Stimulated activated naive B cell treated with anti-CD40 and anti-IgM and Interleukin-4, amounts not matched to agents 10 μg/mL and 1 μg/mL and 100 μg/mL, for 72 hours (primary cell): Measurements from ENCODE around the gene FNDC3B.
"Not testable (repeated sequence)": the region's sequence is repeated elsewhere in the genome, so short reads cannot be mapped to it uniquely, and the experiment has no call there.

Experiments
- ATAC-seq, 2 donors: fragments of 150-1000 bp; cut with Tn5 transposase; replicated peaks; 2 replicates each; pipeline ENCODE4 v1.10.0; 2021; ENCODE audit warnings: moderate library complexity in 1 of 2
- DNase-seq: peaks from one replicate; pipeline ENCODE4 v3.0.0; 2021
- H3K27ac Mint-ChIP-seq: one replicate; pipeline ENCODE4 v1.8.0; 2022; ENCODE audit warnings: mild to moderate bottlenecking, mixed read lengths
- H3K27me3 Mint-ChIP-seq, 2 donors: one replicate each; pipeline ENCODE4 v1.8.0; 2022; ENCODE audit warnings: mixed read lengths in 2 of 2
- H3K36me3 Mint-ChIP-seq, 2 donors: one replicate each; pipeline ENCODE4 v1.8.0; 2022; ENCODE audit warnings: mixed read lengths in 2 of 2, mild to moderate bottlenecking in 1 of 2
- H3K4me1 Mint-ChIP-seq, 2 donors: one replicate each; pipeline ENCODE4 v1.8.0; 2022; ENCODE audit warnings: mixed read lengths in 2 of 2, mild to moderate bottlenecking in 1 of 2
- H3K4me3 Mint-ChIP-seq, 2 donors: one replicate each; pipeline ENCODE4 v1.8.0; 2022; ENCODE audit warnings: mild to moderate bottlenecking in 2 of 2, mixed read lengths in 2 of 2, moderate library complexity in 1 of 2
- H3K9me3 Mint-ChIP-seq, 2 donors: one replicate each; pipeline ENCODE4 v1.8.0; 2022; ENCODE audit warnings: mixed read lengths in 2 of 2, mild to moderate bottlenecking in 1 of 2

FNDC3B gene

DNA sequence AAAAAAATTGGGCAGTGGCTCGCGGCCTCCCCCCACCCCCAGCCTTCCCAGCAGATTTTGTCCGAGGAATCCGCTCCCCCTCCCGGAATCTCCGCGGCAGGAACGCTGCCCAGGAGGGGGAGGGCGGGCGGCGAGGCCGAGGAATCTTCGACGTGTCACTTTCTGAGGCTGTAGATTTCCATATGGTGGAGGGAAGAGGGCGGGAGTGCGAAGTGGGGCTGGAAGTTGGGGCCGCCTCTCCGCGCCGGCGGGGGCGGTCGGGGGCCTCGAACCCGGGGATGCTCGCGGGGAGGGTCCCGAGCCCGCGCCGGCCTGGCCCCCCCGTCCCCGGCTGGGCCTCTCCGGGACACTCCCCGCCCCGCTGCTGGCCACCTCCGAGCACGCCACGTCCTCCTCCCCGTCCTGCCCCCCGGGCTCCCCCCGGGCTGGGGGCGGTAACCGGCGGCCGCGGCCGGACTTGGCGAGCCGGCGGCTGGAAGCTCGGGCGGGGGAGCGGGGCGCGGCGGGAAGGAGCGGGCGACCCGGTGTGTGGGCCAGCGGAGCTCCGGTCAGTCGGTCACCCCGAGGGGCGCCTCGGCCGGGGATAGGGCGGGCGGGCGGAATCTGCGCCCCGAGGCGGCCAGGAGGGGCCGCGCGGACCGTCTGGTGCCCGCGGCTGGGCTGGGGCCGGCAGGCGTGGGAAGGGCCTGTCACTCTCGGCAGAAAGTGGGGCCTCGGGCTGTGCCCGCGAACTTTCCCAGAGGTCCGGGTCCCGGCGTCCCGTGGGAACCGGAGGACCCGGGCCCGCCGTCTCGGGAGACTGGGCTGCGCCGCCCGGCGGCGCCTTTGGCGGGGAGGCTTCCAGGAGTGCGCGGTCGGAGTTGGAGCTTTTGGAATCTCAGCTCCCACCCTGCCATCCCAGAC, 951 bp downstream of the FNDC3B start:
- Mint-ChIP-seq H3K9me3 (no peaks in the 10 kb centered on the region), H3K4me3 (peak overlapping the region; percentile 86 to 94), H3K36me3 (peaks cover 0 to 4% of the 10 kb centered on the region in 2 donors), H3K4me1 (peaks cover 1 to 8% of the 10 kb centered on the region in 2 donors), H3K27ac (peak overlapping the region; percentile 98), H3K27me3 (peaks cover 10 to 25% of the 10 kb centered on the region in 2 donors)
- ATAC-seq, result peak; percentile 30 to 33
- peak; percentile 14 for DNase-seq

DNA sequence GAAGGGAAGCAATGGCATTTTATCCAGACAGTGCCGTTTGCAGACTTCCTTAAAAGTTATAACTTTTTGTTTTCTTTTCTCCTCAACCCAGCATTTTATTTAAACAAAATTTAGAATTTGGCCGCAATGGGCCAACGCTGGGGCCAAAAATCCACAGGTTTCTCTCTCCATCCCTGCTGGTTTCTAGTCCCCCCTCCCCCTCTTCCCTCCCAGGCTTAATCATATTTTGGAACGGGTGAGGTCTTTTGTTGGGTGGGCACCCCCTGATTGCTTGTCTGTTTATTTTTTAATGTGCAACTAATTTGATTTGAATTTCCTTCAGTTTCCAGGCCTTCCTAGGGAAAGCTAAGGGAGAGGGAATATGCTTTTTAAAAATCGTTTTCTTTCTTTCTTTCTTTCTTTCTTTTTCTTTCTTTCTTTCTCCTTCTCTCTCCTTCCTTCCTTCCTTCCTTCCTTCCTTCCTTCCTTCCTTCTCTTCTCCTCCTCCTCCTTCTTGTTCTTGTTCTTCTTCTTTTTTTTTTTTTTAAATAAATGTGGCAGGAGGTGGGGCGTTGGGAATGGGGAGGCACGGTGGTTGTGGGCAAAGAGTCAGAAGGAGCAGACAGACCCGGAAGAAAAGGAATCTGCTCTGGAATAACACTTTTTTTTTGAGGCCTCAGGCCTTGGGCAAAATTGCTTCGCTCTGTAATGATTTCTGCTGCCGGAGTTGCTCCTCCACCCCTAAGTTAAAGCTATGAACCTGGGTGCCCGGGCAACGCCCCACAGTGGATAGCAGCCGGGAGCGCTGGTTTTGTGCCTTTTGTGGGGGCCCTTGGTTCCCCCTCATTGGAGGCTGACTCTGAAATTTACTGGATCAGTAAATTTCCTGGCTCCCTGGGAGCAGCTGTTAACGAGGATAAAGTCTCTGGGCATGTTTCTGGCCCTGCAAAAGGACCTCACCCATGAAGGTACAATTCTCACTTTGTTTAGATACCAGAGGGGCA, 1.9 kb downstream of the FNDC3B start:
- peaks cover 0 to 4% of the 10 kb centered on the region in 2 donors for H3K36me3 Mint-ChIP-seq
- no peak for DNase-seq
- no peak for ATAC-seq
- peak overlapping the region; percentile 59 for H3K27ac Mint-ChIP-seq
- H3K4me1 Mint-ChIP-seq, result peaks cover 1 to 8% of the 10 kb centered on the region in 2 donors
- no peaks in the 10 kb centered on the region for H3K9me3 Mint-ChIP-seq
- peaks cover 10 to 19% of the 10 kb centered on the region in 2 donors for H3K27me3 Mint-ChIP-seq
- H3K4me3 Mint-ChIP-seq, result peak overlapping the region; percentile 76

DNA sequence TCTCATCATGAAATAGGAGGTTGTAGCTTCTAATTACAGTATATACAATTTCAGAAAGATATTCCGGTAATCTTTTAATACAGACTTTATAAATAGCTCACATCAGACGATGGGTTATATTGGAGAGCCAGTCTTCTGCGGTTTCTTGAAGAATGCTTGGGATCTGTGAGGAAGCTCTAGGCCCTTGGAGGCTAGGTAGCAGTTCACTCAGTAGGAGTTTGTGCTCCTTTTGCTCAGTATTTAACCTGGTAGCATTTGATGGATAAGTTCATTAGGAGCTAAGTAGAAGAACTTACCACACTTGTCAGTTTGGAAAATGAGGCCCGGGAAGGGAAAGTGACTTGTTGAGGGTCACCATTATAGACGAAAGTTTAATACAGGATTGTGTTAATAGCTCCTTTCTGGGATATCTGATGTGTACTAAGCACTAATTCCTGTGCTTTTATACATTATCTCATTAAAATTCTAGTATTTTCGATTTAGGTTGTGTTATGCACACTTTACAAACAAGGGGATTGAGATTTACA, 2.8 kb downstream of the FNDC3B start:
- no peak overlapping the region for H3K4me3 Mint-ChIP-seq

DNA sequence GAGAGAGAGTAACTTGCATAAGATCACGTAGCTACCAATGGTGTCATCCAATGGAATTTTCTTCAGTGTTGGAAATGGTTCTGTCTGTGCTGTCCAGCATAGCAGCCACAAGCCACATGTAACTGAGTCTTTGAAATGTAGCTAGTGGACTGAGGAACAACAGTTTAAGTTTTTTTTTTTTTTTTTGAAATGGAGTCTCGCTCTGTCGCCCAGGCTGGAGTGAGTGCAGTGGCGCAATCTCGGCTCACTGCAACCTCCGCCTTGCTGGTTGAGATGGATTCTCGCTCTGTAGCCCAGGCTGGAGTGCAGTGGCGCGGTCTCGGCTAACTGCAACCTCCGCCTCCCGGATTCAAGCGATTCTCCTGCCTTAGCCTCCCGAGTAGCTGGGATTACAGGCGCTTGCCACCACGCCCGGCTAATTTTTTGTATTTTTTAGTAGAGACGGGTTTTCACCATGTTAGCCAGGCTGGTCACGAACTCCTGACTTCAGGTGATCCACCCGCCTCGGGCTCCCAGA, 3.3 kb downstream of the FNDC3B start:
- H3K4me3 Mint-ChIP-seq, H3K27ac Mint-ChIP-seq, ATAC-seq, H3K9me3 Mint-ChIP-seq, H3K36me3 Mint-ChIP-seq, H3K4me1 Mint-ChIP-seq, DNase-seq: not testable (repeated sequence)
- peaks cover 4 to 12% of the 10 kb centered on the region in 2 donors for H3K27me3 Mint-ChIP-seq

More for the DNA sequence above, 2.8 kb downstream of the FNDC3B start:
- Mint-ChIP-seq H3K27ac (no peak overlapping the region), H3K9me3 (no peaks in the 10 kb centered on the region), H3K36me3 (peaks cover 0 to 4% of the 10 kb centered on the region in 2 donors), H3K27me3 (peaks cover 9 to 17% of the 10 kb centered on the region in 2 donors), H3K4me1 (peaks cover 1 to 8% of the 10 kb centered on the region in 2 donors)
- no peak for DNase-seq
- ATAC-seq, result no peak

DNA sequence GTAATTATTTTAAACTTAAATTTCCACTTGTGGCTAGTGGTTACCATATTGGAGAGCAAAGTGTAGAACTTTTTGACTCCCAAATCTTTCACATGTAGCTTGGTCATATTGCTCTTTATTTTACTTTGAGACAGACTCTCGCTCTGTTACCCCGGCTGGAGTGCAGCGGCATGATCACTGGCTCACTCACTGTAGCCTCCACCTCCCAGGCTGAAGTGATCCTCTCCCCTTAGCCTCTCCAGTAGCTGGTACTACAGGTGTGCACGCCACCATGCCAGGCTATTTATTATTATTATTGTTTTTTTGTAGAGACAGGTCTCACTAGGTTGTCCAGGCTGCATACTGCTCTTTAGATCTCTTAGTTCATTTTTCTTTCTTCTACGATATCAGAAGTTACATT, 3.9 kb downstream of the FNDC3B start:
- peaks cover 0 to 7% of the 10 kb centered on the region in 2 donors for H3K27me3 Mint-ChIP-seq

DNA sequence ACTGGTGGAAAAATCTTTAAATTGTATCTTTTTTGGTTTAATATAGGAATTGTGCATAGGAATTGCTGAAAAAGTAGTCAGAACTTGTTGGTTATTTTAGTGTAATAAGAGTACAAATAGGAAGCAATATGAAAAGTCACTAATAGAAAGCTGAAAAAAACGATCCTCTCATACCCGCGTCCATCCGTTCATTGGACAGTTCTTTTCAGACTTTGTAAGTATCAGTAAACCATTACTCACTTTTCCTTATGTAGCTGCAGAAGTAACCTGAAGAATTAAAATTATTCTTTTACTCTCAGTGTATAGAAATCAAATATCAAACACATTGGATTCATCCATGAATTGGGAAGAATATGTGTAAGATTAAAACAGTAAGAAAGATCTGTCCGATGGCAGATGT, 4.4 kb downstream of the FNDC3B start:
- H3K4me3 Mint-ChIP-seq, result no peak overlapping the region
- ATAC-seq (no peak), DNase-seq (no peak)
- peaks cover 1 to 8% of the 10 kb centered on the region in 2 donors for H3K4me1 Mint-ChIP-seq
- no peak overlapping the region for H3K27ac Mint-ChIP-seq
- peaks cover 0 to 2% of the 10 kb centered on the region in 2 donors for H3K9me3 Mint-ChIP-seq
- H3K27me3 Mint-ChIP-seq, result peaks cover 0 to 6% of the 10 kb centered on the region in 2 donors
- H3K36me3 Mint-ChIP-seq, result peaks cover 0 to 6% of the 10 kb centered on the region in 2 donors

More for the DNA sequence above, 3.9 kb downstream of the FNDC3B start:
- Mint-ChIP-seq H3K36me3 (peaks cover 0 to 4% of the 10 kb centered on the region in 2 donors), H3K4me3 (no peak overlapping the region), H3K4me1 (peaks cover 1 to 8% of the 10 kb centered on the region in 2 donors), H3K9me3 (no peaks in the 10 kb centered on the region), H3K27ac (no peak overlapping the region)
- ATAC-seq (no peak), DNase-seq (no peak)

DNA sequence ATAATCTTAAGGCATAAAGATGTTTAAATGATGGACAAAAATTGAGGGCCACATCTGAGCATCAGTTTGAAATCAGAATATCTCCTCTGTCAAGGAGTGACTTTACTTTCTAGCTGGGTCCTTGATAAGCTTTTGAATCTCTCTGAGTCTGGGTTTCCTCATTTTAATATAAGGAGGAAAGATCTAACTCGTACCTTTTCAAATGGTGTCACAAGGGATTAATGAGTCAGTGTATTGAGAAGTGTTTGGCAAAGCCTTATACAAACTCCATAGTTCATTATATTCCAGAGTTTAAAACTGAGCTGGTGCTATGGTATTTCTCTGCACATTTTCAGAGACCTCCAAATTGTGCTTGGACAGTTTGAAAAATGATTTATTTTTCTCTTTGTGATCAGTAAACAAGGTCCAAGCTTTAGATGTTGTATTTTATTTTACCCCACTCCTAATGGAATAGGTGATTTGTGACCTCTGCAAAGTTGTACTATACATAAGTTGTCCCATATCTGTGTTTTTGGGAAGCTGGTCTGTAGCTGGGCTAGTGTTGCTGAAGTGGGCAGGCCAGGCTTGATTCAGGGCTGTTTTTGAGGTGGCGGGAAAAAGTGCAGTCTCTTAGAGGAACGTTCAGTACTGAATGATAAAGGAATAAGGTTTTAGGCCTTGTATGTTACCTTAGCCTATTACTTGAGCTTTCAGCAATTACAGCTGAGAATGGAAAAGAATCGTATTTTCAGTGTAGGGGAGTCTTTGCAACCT, 5.6 kb downstream of the FNDC3B start:
- Mint-ChIP-seq H3K4me1 (peaks cover 1 to 8% of the 10 kb centered on the region in 2 donors), H3K9me3 (peaks cover 0 to 3% of the 10 kb centered on the region in 2 donors), H3K4me3 (no peak overlapping the region), H3K36me3 (peaks cover 2 to 6% of the 10 kb centered on the region in 2 donors), H3K27ac (no peak overlapping the region), H3K27me3 (peaks cover 0 to 6% of the 10 kb centered on the region in 2 donors)
- DNase-seq (no peak), ATAC-seq (no peak)

DNA sequence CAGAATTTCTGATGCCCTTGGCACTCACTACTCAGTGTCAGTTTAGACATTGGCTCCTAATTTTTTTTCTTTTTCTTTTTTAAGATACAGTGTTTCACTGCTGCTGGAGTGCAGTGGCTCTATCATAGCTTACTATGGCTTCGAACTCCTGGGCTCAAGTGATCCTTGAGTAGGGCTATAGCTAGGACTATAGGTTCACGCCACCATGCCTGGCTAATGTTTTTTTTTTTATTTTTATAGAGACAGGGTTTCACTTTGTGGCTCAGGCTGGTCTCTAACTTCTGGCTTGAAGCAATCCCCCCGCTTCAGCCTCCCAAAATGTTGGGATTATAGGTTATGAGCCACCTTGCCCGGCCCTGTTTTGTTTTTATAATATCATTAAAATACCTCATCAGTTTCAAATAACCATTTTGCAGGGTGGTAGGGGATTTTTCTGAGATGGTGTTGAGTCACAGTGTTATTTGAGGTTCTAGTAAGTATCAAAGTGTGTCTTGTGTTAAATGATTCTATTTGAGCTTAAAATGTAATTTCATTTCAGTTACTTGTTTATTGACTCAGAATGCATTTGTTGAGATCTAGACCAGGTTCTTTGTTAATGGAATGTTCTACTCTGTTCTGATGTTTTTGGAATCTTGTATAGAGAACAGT, 7.0 kb downstream of the FNDC3B start:
- peaks cover 1 to 4% of the 10 kb centered on the region in 2 donors for H3K4me1 Mint-ChIP-seq
- H3K27me3 Mint-ChIP-seq, result peaks cover 0 to 1% of the 10 kb centered on the region in 2 donors
- no peak for ATAC-seq
- no peak for DNase-seq
- no peak overlapping the region for H3K27ac Mint-ChIP-seq
- H3K4me3 Mint-ChIP-seq, result no peak overlapping the region
- peaks cover 6 to 8% of the 10 kb centered on the region in 2 donors for H3K36me3 Mint-ChIP-seq
- peaks cover 0 to 3% of the 10 kb centered on the region in 2 donors for H3K9me3 Mint-ChIP-seq

DNA sequence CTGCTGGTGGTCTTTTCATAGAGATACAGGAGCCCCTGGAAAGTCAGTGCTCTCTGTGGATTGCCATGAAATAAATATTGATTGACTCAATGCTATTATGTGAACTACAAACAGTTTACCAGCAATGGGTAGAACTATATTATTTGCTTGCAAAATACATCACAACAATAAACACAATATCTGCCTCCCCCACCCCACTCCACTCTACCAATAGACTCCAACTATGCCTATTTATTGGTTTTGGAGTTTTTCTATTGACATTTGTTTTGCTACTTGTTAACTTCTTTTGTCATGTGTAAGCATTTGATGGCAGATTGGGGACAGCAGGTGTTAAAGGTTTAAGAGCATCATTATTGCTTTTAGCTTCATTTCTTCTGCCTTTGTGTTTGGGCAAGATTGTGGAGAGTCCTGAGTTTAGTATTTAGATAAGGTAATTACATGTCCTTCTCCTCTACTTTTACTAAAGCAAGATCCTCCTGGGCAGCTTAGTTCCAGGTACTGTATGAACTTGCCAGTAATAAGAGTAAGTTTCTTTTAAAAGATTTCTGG, 8.3 kb downstream of the FNDC3B start:
- no peak for ATAC-seq
- H3K36me3 Mint-ChIP-seq, result peaks cover 6 to 15% of the 10 kb centered on the region in 2 donors
- H3K9me3 Mint-ChIP-seq, result peaks cover 0 to 3% of the 10 kb centered on the region in 2 donors
- H3K4me1 Mint-ChIP-seq, result peaks cover 0 to 1% of the 10 kb centered on the region in 2 donors
- no peak overlapping the region for H3K27ac Mint-ChIP-seq
- no peak for DNase-seq
- no peak overlapping the region for H3K4me3 Mint-ChIP-seq
- H3K27me3 Mint-ChIP-seq, result no peaks in the 10 kb centered on the region

DNA sequence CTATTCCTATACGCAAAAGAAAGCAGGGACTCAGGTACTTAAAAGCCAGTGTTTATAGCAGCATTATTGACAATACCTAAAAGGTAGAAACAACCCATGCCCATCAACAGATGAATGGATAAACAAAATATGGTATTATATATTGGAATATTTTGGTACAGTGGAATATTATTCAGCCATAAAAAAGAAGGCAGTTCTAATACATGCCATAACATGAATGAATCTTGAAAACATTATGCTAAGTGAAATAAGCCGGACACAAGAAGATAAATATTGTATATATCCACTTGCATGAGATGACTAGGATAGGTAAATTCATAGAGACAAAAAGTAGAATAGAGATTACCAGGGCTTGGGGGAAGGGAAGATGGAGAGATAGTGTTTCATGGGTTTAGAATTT, 9.2 kb downstream of the FNDC3B start:
- Mint-ChIP-seq H3K36me3 (peaks cover 6 to 16% of the 10 kb centered on the region in 2 donors), H3K9me3 (peaks cover 0 to 3% of the 10 kb centered on the region in 2 donors), H3K4me1 (no peaks in the 10 kb centered on the region), H3K27ac (no peak overlapping the region), H3K4me3 (no peak overlapping the region), H3K27me3 (no peaks in the 10 kb centered on the region)
- ATAC-seq, result no peak
- no peak for DNase-seq

DNA sequence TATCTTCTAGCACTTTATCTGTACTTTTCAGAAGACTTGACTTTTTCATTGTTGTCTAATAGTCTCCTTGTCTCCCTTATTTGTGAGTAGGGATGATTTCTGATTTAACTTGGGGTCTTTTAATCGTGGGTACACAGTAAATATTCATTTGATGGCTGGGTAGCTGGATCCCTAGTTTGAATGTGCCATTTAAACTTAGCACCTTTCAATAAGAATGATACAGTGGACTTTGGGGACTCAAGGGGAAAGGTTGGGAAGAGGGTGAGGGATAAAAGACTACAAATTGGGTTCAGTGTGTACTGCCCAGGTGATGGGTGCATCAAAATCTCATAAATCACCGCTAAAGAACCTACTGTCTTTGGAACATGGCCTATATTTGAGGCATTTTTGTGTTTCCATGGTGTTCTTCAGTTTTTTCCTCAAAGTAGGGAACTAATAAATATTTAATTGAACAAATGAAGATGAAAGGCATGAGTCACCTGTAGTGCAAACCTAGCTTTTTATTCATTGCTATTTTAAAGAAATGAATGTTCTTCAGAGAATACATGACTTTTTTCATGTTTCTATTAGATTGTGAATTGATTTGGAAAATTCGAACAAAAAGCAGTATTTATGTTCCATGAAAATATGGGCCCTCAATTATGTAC, 12.1 kb downstream of the FNDC3B start:
- Mint-ChIP-seq H3K27ac (no peak overlapping the region), H3K27me3 (no peaks in the 10 kb centered on the region), H3K4me3 (no peak overlapping the region)

DNA sequence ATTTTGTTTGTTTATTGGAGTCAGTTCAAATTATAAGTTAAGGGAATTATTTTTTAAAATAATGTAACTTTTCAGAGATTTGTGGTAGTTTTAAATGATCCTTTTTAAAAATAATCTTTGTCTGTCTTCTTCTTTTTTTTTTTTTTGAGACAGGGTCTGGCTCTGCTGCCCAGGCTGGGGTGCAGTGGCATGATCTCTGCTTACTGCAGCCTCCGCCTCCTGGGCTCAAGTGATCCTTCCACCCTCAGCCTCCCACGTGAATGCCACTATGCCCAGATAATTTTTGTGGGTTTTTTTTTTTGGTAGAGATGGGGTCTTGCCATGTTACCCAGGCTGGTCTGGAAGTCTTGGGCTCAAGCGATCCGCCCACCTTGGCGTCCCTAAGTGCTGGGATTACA, 12.6 kb downstream of the FNDC3B start:
- H3K27me3 Mint-ChIP-seq, result peaks cover 0 to 2% of the 10 kb centered on the region in 2 donors
- H3K9me3 Mint-ChIP-seq, result peaks cover 0 to 3% of the 10 kb centered on the region in 2 donors
- no peak overlapping the region for H3K27ac Mint-ChIP-seq
- ATAC-seq, result no peak
- H3K36me3 Mint-ChIP-seq, result peaks cover 9 to 21% of the 10 kb centered on the region in 2 donors
- H3K4me3 Mint-ChIP-seq, result no peak overlapping the region
- DNase-seq, result no peak
- H3K4me1 Mint-ChIP-seq, result peaks cover 4 to 17% of the 10 kb centered on the region in 2 donors

More for the DNA sequence above, 12.1 kb downstream of the FNDC3B start:
- Mint-ChIP-seq H3K36me3 (peaks cover 9 to 21% of the 10 kb centered on the region in 2 donors), H3K4me1 (peaks cover 4 to 13% of the 10 kb centered on the region in 2 donors), H3K9me3 (peaks cover 0 to 3% of the 10 kb centered on the region in 2 donors)
- ATAC-seq (no peak), DNase-seq (no peak)
